NCI-H446 treated with DMSO at 0.1 percent for 48 hours (cell line): Measurements from ENCODE around the gene GNAI2.
A peak's percentile ranks its signal among the peaks of the same experiment; 100 is the strongest.
"Not testable (repeated sequence)": the region's sequence is repeated elsewhere in the genome, so short reads cannot be mapped to it uniquely, and the experiment has no call there.

Source experiments
- DNase-seq: peaks from one replicate; lab custom pipeline; 2025; lab: John Stamatoyannopoulos, UW

Gene GNAI2

DNA sequence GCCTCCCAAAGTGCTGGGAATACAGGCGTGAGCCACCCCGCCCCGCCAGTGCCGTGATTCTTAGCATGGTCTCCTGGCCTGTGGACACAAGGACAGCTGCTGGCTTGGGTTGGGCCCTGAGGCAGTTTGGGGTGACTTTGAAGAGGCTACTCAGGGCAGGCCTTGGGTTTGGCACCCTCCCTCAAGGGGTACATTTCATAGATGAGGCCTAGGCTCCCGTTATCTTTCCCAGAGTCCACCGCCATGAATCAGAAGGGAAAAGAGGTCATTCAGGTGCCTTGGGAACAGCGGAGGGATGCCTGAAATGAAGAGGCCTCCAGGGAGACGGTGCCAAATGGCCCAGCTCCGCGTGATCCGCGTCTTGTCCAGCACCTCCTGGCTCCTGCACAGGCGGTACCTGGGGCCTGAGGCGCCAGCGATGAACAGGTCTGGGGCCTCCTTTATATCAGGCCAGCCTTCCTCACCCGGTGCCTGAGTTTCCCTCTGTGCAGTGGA lies 9.3 kb downstream of the GNAI2 start:
- DNase-seq, result no peak

DNA sequence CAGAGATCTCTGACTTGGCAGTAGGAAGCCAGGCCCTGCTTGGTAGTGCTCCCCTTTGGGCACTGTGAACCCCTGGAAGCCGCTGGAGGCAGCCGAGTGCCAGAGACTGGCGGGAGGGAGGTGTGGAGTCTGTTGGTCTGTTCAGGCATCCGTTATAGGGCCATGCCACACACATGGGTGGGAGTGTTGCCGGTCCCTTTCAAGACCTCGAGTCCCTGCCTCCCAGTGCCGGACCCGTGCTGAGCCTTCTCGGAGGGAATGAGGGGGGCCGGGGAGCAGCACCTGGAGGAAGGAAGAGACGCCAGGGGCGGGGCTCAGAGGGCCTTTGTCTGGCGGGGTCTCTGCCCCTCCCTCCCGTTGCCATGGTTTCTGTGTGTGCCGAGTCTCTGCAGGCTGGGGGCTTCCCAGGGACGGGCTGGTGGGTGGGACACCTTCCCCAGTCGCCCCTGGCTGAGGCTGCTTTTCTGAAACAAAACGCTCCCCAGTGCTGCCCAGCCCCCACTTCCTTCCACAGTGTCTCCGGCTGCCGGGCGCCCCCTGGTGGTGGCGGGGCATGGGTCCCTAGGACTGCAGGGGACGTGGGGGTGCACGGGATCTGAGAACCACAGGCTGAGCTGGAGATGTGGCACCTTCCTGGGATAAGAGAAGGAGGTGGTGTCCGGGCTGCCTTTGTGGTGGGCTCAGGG lies 10.0 kb downstream of the GNAI2 start:
- no peak for DNase-seq

DNA sequence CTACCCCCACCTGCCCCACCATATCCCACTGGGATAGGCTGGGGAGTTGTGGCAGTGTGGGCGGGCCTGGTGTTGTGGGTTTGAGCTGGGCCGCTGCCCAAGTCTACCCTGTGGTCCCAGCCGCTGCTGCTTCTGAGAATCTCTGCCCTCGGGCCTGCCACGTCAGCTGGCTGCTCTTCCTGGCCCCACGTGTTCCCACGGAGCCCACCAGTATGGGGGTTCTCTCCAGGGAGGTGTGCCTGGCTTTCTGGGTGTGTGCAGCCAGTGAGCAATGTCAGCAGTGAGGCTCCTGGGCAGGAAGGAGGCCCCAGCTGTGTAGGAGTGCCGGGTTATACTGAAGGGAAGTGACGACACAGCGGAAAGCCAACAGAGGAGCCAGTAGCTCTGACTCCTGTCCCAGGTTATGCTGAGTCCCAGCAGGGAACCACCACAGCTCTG lies 10.5 kb downstream of the GNAI2 start:
- no peak for DNase-seq

DNA sequence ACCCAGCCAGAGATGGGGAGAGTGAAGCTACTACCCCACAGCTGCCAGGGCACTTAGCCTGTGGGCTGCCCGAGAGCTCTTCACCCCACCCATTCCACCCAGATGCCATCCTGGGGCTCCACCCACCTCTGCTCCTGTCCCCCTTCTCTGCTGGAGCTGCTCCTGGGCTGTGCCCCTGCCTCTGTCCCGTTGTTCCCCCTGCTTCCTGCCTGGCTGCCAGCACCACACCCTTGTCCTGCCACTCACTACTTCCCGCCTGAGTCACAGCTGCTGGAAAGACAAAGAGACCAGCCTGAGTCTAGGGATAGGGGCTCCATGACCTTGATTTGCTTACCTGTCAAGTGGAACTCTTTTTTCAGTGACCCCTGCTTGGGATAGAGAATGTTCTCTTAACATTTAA lies 12.4 kb downstream of the GNAI2 start:
- DNase-seq, result no peak

DNA sequence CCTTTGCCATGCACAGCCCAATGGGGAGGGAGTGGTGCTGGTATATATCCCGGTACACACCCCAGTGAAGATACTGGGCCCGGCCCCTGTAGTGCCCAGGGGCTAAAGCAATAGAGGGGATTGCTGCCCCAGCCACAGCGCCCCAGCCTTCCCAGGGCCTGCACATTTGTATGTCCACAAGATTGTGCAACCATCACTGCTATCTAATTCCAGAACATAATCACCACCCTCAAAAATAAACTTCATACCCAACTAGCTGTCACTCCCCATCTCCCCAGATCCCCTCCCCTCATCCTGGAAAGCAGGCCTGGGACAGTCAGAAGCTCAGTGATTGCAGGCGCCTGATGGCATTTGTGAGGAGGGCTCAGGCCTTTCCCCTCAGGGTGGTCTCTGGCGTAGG lies 13.5 kb downstream of the GNAI2 start:
- DNase-seq, result no peak

DNA sequence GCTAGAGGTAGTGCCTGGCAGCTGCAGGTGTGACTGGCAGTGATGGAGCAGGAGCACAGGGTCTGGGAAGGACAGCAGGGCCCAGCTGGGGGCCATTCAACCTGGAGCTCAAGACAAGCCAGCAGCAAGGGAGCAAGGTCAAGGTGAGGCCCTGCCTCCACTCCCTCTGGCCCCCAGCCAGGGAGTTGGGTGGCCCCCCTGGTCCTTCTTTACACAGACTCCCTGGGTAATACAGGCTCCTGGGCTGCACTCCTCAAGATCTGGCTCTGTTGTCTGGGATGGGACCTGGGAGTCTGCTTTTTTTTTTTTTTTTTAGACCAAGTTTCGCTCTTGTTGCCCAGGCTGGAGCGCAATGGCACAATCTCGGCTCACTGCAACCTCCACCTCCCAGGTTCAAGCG lies 14.5 kb downstream of the GNAI2 start:
- DNase-seq, result no peak

DNA sequence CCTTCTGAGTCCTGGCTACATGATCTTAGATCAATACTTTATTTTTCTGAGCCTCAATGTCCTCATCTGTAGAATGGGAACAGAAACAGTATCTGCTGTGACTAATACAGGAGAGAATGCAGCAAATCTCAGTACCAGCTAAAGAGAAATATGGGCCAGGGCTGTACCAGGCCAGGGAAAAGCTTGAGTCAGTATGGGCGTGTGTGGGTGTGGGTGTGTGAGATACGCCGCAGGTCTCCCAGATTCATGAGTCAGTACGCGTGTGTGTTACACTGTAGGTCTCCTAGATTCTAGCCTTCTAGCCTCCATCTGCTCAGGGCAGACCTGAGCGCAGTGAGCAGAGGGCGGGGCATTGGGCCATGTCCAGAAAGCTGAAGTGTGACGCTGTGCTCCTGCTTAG lies 15.2 kb downstream of the GNAI2 start:
- DNase-seq, result no peak

DNA sequence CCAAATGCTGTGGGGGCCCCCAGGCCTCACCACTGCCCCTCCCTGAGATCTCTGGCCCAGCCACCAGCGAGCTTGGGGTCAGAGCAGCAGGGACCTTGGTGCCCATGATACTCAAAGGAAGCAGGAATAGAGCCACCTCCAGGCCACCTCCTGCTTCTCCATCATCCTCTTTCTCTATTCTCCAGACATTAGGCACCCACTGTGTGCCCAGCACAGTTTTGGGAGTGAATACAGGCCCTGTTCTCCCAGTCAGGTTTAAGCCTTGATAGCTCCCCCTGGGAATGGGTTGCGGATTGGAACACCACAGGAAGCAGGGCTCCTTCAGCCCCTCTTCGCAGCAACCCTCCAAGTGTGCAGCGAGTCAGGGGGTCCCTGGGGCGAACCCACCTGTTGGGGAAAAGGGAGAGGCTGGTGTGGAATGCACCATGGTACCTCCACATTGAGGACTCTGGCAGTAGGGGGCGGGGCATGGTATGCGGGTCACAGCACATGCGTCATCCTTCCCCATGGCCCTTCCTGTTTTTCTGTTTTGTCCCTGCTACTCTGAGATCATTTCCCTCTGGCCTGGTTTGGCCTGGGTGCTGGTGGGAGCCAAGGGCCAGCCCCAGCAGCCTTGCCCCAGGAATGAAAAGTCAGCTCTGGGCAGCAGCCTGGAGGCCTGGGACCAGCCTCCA lies 18.7 kb downstream of the GNAI2 start:
- no peak for DNase-seq

DNA sequence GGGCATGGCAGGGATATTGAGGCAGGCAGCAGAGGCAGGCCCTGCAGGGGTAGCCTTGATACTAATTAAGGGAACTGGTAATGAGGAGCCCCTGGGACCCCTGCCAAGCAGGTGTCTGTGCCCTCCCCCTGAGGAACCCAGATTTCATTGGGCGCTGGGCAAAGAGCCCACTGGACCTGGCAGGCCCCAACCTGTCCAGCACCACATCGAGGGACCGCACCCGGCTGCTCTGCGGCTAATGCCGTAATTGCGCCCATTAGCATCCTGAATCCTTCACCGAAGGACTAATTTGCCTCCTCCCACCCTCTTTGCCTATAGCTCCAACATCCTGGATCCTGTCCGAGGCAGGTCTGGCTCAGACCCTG lies 19.2 kb downstream of the GNAI2 start:
- no peak for DNase-seq

DNA sequence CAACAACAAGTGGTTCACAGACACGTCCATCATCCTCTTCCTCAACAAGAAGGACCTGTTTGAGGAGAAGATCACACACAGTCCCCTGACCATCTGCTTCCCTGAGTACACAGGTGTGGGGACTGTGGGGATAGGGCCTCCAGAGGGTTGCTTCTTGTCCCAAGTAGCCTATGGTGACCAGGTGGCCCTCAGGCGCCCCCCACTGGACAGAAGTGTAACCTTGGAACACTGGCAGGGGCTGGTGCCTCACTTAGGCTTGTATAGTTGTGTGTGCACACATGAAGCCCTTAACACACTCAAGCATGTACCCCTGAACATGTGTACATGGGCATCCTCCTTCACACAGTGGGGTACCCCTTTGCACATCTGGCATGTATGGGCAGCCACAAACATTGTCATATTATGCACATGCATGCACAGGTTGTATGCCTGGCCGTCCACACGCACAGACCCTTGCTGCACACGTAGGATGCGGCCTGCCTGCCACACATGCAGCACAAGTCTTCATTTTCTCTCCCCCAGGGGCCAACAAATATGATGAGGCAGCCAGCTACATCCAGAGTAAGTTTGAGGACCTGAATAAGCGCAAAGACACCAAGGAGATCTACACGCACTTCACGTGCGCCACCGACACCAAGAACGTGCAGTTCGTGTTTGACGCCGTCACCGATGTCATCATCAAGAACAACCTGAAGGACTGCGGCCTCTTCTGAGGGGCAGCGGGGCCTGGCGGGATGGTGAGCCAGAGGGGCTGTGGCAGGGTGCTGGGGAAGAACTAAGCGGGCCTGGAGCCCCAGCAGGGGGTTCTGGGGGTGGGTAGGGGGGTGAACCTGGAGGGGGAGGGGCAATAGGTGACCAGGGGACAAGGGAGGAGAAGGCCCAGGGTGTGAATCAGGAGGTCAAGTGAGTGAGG lies 21.2 kb downstream of the GNAI2 start:
- DNase-seq, result no peak

DNA sequence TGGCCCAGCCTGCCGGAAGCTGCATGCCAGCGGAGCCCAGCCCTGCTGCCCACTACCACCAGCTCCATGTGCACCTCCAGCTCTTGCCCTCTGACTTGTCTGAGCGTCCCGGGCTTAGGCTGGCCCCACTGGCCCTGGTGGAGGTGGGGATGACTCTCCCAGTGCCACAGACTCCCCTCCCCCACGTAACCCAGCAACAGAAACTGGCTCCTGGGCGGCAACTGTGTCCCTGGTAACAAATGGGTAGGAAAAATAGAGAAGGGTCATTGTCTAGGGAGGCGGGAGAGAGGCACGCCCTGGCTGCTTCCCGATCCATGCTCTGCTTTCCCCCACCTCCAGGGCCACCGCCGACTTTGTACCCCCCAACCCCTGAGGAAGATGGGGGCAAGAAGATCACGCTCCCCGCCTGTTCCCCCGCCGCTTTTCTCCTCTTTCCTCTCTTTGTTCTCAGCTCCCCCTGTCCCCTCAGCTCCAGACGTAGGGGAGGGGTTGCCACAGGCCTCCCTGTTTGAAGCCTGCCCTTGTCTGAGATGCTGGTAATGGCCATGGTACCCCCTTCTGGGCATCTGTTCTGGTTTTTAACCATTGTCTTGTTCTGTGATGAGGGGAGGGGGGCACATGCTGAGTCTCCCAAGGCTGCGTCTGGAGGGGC lies 22.2 kb downstream of the GNAI2 start:
- no peak for DNase-seq

DNA sequence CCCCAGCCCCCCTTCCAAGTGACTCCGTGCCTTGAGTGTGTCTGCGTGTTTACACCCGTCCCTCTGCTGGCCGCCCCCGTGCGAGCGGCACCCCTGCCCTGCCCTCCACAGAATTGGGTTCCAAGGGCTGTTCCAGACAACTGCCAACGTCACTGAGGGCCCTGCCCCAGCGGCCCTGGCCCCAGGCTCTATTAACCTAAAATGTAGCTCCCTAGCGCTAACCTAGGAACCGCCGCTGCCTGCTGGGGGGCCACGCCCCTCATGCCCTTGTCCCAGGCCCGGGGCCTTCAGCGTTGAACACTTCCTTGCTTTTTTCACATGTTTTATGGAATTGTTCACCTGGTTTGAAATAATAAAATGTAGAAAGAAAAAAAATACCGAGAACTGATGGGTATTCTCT lies 23.0 kb downstream of the GNAI2 start:
- DNase-seq, result no peak

DNA sequence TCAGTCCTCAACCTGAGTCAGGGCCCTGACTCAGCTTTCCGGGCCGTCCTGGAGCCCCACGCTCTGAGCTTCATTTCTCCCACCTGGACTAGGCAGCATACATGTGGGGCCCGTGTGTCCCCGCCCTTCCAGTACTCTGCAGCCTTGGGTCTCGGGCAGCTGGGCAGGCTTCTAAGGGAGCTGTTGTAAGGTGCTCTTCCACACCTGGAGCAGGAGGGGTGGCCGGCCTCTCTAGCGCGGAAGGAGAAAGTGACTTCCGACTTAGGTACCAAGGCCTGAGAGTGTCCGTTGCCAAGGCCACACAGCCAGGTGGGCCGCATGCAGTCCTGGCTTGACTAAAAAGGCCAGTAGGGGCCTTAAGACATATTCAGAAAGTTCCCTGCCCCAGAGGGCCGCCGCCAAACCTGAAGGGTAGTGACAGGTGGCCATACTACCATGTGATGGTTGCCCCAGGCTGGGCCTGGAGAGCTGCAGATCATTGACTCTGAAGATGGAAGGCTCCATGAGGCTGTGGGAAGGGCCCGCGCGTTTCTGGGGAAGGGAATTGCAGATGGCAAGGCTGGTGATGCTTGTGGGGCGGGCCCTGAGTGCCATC lies 23.5 kb downstream of the GNAI2 start:
- DNase-seq, result no peak

DNA sequence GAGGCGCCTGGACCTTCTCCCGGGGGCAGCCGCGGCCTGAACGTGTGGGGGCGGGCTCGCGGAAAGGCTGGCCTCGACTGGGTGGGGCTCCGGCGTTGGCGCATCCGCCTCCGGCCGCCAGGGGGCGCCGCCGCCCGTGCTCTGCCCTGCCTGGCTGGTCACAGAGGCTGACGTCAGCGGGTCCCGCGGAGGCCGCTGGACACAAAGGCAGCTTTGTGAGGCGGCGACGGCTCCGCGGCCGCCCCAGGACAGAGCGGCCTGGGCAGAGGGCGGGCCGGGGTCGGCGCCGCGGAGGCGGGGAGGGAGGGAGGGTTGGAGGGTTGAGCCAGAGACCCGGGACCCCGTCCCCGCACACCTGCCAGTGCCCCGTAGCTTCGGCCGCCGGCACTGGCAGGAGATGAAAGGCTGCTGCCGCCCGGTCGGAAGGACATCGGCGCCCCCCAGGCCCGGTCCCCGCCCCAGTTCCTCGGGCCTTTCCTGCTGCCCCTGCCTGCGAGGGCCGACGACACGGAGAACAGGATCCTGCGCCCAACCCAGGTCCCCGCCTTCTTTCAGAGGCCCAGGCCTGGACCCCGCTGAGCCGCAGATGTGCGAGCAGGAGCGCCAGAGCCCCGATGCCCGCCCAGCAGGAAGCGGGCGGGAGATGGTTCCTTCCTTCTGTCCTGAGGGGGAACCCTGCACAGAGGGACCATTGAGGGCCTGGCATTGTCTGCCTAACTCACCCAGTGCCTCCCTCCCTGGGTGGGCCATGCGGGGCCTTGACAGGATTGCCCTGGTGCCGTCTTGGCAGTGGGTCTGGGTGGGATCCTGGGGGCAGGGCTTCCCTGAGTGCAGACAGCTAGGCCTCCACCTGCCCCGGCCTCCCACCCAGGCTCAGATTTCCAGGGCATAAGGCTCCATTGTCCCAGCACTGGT lies 24.3 kb downstream of the GNAI2 start:
- peak; percentile 63 for DNase-seq

DNA sequence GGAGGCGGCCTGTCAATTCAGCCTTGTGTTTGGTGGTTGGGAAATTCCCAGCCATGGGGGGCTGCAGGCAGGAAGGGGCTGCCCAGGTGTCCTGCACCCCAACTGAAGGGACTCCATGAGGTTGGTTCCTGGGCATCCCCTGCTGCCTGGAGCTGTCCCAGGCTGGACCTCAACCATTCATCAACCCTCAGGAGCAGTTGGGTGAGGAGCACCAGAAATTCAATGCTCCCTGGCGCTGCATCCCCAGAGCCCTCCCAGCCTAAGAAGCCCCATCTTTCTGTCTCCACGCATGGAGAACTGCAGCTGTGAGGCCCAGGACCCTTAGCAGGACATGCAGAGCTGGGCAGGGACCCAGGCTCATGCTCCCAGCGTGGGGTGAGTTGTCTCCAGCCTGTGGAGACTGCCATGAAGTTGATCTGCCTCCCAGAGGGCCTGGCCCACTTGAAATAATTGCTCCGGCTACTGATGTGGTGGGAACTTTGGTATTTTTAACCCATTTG lies 25.0 kb downstream of the GNAI2 start:
- DNase-seq, result no peak

DNA sequence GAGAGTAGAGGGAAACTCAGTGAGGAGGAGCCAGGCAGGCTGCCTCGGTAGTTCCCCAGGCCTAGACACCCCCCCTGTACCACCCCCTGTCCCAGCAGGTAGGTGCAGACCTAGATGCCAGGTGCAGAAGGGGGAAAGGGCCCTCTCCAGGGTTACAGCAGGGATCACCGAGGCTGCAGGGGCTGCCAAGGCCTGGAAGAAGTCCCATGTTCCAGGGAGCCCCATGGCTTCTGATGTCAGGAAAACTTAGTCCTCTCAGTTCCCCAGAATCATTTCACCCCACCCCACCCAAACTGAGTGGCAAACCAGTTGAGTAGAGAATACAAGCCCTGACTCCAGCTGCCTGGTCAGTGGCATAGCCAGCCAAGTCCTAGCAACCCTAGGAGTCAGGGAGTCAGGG lies 25.5 kb downstream of the GNAI2 start:
- DNase-seq, result no peak

DNA sequence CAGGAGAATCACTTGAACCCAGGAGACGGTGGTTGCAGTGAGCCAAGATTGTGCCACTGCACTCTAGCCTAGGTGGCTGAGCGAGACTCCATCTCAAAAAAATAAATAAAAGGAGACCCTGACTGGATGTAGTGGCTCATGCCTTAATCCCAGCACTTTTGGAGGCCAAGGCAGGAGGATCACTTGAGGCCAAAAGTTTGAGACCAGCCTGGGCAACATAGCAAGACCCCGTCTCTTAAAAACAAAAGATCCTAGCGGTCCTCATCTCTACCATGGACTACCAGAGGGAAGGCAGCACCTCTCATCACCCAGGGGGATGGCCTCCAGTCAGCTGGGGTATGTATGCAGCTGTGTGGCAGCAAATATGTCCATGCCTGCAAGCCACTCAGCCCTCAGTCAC lies 26.2 kb downstream of the GNAI2 start:
- DNase-seq, result not testable (repeated sequence)

DNA sequence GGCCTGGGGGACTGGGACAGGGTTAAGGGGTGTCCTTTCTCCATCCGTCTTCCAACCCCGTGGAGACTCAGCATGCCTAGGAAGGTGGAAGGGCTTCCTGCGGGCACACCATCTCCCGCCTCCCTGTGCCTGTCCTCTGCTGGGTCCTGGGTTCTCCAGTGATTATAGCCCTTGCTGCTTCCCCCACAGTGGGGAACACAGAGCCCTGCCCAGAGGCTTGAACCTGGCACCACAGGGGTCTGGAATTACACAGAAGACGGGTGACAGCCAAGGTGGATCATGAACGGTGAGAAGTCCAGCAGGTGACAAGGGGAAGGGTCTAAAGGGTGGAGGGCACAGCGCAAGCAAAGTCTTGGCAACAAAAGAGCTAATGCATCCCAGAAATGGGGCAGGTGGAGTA lies 26.8 kb downstream of the GNAI2 start:
- DNase-seq, result no peak

DNA sequence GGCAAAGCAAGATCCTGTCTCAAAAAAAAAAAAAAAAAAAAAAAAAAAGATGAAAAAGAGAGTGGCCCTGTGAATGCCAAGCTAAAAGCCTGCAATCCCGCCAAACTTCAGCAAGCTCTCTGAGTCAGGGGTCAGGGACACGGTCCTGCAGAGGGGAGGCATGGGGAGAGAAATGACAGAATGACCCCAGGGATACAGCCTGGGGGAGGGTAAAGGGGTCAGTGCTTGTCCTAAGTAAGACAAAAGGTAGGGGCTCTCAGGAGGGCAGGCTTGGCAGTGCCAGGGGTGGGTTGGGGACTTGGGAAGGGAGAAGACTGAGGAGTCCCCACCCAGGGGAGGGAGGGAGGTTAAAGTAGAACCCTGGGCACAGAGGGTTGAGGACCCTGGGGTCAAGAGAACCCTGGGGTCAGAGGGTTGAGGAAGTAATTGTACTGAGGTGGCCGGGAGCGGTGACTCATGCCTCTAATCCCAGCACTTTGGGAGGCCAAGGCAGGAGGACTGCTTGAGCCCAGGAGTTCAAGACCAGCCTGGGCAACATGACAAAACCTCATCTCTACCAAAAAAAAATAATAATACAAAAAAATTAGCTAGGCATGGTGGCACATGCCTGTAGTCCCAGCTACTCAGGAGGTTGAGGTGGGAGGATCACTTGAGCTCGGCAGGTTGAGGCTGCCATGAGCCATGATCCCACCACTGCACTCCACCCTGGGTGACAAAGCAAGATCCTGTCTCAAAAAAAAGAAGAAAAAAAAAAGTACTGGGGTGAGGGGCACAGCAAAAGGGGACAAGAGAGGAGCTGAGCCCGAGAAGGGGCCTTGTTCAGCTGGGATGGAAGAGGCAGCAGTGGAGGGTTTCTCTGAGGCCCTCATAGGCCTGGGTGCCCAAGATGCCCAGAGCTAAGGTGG lies 27.7 kb downstream of the GNAI2 start:
- DNase-seq, result no peak
